GM19455 (cell line): ENCODE measurements around the gene RELT.

Experiments used
- ATAC-seq: cut with Tn5 transposase; IDR thresholded peaks from one replicate; pipeline ENCODE4 v1.9.1; 2021; ENCODE audit not compliant: unreplicated experiment

The RELT gene

DNA sequence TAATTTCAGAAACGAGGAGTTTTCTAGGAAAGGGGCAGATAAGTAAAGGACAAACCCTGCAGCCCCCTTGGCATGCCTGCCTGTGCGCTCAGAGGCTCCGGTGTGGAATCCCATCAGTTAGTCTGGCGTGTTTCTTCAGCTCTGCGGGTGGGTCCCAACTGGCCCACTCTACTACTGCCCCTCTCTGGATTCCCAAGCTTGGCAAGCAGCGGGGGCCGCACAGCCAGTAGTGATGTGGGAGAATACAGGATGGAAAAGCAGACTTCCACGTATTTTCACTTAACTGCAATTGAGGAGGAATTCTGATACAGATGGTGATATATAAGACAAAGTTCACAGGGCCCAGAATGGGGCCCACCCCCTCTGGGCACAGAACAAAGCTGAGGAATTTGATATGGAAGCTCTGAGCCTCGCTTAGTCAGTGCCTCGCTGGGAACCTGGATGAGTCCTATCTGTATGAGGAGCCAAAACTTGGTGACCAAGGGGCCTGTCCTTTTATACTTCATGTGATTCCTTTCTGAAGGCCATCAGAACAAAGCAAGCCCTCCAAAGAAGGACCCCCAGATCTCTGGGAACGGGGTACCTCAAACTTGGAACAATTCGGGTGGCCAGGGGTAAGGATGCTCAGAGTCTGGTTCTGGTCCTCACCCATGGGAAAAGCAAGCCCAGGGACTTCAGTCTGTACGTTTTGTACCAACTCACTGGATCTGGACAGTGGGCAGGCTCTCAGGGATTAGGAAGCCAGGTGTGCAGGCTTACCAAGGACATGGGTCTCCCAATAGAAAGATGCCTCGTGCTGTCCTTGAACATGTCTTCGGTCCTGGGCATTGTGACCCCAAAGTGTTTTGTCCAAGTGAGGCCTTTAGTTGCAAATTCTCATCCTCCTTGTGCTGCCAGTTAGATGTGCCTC is 26.0 kb downstream of the RELT start:
- ATAC-seq = no peak

GRCh38 chr11:73402834-73403185 is 26.6 kb downstream of the RELT start:
- ATAC-seq = no peak

- no peak for ATAC-seq
Observed at GRCh38 chr11:73403541-73403940, 27.3 kb downstream of the RELT start.

- no peak for ATAC-seq
Observed at GRCh38 chr11:73404048-73404447, 27.8 kb downstream of the RELT start.

DNA sequence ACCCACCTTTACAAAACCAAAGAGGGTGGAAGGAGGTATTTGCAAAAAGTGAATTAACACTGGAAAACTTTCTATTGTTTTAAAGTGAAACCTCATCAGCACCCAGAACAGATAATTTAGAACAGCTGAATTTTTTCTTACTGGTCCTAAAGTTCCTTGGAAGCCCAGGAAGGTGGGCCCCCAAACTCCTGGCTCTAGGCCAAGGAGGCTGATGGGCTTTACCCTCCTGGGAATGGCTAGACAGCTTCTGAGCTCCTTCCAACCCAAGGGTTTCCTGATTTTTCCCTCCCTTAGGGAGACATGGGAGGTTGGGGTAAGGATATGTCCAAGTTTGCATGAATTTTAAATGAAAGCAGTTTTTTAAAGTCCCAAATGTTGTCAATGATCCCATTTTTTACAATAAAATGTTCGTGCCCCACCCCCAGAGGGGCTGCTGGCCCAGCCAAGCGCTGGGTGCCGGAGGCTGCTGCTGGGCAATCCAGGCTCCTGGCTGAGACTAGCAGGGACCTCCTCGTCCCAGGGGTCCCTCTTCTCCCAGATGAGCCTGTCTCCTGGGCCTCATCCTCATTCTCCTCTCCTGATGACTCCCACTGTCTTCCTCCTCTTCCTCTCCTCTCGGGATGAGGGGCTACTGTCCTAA is 28.4 kb downstream of the RELT start:
- no peak for ATAC-seq

DNA sequence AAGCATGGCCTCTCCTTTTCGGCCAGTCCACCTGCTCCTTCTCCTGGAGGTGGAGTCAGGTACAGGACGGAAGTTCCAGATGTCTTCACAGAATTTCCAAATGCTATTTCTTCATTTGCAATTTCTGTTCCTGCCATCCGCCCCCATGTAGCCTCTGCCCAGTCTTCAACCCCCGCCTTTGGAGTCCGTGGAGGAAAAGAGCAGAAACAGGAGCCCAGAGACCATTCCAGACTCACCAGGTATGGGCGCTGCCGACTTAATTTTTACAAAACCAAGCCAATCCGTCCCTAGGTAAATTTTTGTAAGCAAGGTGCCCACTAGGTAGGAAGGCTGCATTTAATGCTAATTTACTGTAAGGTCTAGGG is 28.9 kb downstream of the RELT start:
- no peak for ATAC-seq

DNA sequence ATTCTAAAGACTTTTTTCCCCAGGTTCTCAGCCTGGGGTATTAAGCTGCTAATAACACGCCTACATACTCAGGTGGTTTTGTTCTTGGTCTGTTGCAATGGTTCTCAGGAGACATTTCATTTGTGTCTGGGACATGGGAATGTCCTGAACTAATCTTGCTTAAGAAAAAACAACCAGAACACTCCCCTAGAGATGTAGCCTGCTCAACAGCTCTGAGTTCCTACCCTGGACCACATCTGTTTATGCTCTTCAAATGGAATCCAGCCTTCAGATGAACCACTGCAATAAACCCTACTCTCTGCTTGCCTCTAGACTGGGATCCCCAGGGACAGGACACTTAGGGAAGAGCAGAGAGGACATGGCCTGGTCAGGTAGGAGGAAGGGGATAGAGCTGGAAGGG is 29.9 kb downstream of the RELT start:
- ATAC-seq = no peak

DNA sequence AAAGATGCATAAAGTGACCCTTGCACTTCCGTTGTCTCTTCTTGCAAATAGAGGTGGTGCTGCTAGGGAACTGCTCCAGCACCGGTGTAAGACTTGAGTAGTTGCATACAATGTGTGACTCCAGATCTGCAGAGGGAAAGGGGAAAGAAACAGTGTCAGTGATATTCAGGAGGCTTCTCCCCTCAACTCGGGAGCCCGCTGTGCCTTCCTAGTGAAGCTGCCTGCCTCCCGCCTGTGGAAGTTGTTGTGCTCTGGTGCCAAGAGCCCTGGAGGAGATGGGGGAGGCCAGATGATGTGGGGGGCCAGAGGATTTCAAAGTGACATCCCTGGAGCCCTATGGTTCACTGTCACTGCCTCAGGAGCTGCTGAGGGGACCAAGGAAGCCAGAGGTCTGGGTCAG is 30.4 kb downstream of the RELT start:
- ATAC-seq = no peak

- ATAC-seq = no peak
Observed at GRCh38 chr11:73409431-73409830, 33.2 kb downstream of the RELT start.

GRCh38 chr11:73410627-73411026 is 34.4 kb downstream of the RELT start:
- no peak for ATAC-seq

GRCh38 chr11:73411031-73411430 is 34.8 kb downstream of the RELT start:
- no peak for ATAC-seq

DNA sequence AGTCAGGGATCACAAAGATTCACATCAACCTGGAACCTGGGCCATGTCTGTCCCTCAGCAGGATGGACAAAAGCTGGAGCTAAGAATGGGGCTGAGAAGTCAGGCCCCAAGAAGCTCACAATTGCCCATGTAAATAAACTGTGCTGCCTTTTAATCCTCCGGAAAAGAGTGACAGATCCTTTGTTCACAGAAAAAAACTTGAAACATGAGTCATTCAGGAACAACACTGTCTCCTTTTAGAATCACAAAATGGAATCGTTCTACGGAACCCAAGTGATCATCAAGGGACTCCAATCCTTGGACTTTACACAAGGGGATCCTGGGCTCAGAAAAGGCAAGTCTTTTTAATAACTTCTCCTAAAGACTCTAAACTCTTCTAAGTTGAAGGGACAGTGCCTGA is 36.1 kb downstream of the RELT start:
- no peak for ATAC-seq

DNA sequence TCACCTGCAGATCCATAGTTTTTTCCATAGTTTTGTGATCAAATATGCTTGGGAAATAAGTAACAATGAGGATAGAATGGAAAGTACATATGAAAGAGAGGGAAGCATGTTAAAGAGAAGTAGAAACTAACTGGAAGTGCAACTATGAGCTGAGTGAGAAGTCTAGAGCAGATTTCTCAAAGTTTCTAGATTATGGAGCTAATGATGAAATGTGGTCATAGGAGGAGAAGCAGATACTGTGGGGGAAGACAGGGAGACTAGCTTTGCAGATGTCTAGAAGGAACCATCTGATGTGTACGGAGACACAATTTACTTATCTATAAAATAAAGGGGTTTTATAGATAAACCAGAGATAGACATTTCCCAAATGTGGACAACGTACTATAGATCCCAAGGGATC is 37.1 kb downstream of the RELT start:
- no peak for ATAC-seq

DNA sequence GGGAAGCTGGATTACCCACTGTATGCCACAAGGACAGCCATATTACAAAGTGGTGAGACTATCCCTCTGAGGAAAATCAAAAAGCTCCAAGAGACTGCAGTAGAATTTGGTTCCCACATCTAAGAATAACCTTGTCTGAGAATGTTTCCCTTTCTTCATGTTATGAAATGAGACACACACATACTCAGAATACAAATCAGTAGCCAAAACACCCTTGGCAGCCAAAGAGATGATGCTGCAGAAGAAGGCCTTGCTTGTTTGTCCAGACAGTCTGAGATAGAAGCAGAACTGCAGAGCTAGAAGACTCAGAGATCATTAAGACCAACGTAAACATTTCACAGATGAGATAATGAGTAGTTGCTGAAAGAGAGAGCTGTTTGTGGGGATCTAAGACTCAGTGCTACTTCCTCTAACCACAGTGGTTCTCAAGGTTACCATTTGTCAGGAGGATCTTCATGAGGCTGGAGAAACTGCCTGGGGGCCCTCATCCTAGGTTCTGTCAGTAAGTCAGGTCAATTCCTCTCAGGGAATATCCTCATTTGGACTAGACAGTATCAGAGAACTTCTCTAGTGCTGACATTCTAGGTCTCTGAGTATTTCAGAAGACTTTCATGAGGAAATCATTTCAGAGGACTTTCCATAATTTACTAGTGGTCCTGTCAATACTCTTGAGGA is 38.9 kb downstream of the RELT start:
- no peak for ATAC-seq

DNA sequence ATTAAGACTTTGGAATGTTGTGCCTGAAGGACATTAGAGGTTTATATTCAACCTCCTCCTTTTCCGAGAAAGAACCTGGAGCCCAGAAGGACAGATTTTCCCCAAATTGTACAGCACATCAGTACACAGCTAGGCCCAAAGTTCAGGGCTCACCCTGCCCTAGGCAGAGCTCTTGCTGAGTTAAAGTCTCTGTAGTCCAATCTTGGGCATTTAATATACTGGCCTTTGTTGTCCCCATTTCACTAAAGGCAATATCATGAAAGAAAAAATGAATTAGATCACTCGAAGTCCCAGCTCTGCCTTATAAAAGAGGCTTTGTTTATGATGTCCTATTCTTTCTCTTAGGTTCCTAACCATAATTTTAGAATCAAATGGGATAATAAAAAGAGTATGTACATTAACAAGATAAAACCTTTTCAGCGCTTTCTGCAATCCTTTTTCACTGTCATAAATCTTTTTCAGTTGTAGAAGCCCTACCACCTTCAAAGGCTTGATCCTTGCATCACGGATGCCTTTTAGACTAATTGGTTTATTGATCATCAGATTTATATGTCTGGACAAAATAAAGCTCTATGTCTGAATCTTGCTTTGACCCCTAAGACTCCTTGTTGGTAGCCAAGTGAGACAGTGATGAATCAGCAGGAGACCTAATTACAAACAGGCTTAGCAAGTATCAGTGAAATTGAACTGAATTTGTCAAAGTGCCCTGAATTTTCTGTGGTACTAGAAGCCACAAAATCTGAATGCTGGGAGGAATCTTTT is 39.8 kb downstream of the RELT start:
- ATAC-seq = no peak

- no peak for ATAC-seq
Observed at GRCh38 chr11:73416786-73417185, 40.6 kb downstream of the RELT start.

DNA sequence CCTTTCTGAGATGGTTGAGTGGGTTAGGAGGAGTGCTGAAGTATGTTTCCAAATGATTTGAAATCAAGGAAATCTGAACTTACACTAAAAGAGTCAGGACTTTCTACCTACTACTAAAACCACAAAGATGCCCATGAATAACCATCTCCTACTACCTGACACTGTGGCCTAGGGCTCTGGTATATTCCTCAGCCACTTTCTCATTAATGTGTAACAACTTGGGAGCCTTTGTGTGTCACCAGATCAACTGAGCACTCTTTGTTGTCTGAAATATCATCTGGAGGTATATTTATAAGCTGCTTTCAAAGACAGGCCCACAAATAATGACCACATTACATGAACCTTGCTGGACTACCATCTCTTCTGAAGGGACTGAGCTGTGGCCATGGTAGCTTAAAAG is 43.9 kb downstream of the RELT start:
- no peak for ATAC-seq

DNA sequence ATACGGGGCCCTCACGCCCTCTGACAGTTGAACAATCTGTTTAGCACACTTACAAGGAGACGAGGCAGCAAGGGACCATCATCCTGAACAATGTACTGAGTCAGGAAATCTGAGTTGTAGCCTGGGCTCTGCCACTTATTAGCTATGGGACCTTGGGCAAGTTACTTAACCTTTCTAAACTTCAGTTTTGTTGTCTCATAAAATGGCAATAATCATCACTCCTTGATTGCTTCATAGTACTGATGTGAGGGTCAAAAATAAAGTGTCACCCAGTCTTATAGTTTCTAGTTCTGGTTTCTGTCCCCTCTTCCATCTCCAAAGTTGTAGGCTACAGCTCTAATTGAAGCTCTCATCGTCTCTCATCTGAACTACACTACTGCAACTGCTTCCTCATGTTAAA is 46.7 kb downstream of the RELT start:
- ATAC-seq = no peak

DNA sequence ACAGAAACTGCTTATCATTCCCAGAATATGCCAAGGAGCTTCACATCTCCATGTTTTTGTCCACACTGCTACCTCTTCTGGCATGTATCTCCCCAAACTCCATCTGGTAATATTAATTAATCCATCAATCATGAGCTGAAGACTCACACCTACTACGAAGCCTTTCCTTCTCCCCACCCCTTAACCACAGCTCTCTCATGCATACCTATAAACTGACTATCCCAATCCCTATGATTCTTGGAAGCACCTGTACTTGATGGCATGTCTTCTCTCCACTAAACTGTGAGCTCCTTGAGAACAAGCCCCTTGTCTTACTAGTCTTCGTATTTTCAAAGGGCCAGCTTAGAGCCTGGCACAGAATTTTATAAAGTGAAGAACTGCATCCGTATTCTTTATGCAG is 47.3 kb downstream of the RELT start:
- ATAC-seq = no peak

DNA sequence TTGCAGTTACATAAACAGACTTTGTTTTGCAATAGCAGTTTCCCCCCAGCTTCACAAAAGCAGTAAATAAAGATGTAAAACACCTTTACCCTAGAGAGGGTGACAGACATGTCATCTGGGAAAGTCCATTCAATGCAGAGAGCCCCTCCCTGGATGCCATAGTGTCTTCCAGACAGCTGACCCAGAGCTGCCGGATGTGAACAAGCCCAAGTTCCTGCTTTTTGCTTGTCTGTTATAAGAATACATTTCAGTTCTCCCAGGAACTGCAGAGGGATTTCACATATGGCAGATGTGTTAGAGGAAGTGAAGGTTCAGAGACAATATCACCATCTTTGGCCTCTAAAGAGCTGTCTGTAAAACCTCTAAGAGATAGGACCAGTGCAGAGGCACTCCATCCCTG is 48.9 kb downstream of the RELT start:
- no peak for ATAC-seq

GRCh38 chr11:73426219-73426850 is 50.1 kb downstream of the RELT start:
- no peak for ATAC-seq
